Aorta (tissue), 5 donors: Measurements from ENCODE around the gene SRPRB. TPM values are rescaled to one million over a fixed set of nuclear protein-coding genes. Genes with fewer than 3 reads are reported as not detected.

Experiments used
- ATAC-seq: fragments of 200-7000 bp; cut with Tn5 transposase; one replicate; pipeline ENCODE4 v1.9.1; 2022; ENCODE audit warnings: moderate library complexity; ENCODE audit not compliant: low FRiP score
- DNase-seq, 2 donors: peaks; one replicate each; pipeline ENCODE4 v3.0.0-alpha.2; 2020
- H3K27ac ChIP-seq, 2 donors: one replicate each; pipeline ENCODE4 v1.5.1; 2013; ENCODE audit warnings: low read length in 2 of 2, mild to moderate bottlenecking in 2 of 2, moderate library complexity in 2 of 2, control low read depth in 1 of 2, inconsistent platforms in 1 of 2, low read depth in 1 of 2
- H3K27me3 ChIP-seq, 2 donors: one replicate each; pipeline ENCODE4 v1.6.1; 2013; ENCODE audit warnings: control low read depth in 1 of 2, low read length in 1 of 2, mild to moderate bottlenecking in 1 of 2, moderate library complexity in 1 of 2; ENCODE audit not compliant: insufficient read depth in 2 of 2, control insufficient read depth in 1 of 2
- H3K36me3 ChIP-seq, 2 donors: one replicate each; pipeline ENCODE4 v1.6.1; 2013; ENCODE audit warnings: control low read depth in 1 of 2, low read length in 1 of 2, mild to moderate bottlenecking in 1 of 2; ENCODE audit not compliant: insufficient read depth in 2 of 2, control insufficient read depth in 1 of 2
- H3K4me1 ChIP-seq, 2 donors: one replicate each; pipeline ENCODE4 v1.6.1; 2013; ENCODE audit warnings: low read length in 2 of 2, control low read depth in 1 of 2, mild to moderate bottlenecking in 1 of 2, moderate library complexity in 1 of 2; ENCODE audit not compliant: insufficient read depth in 2 of 2, control insufficient read depth in 1 of 2
- H3K4me3 ChIP-seq, 2 donors: one replicate each; pipeline ENCODE4 v1.5.1; 2013; ENCODE audit warnings: low read length in 2 of 2, control low read depth in 1 of 2, mild to moderate bottlenecking in 1 of 2
- H3K9me3 ChIP-seq: one replicate; pipeline ENCODE4 v1.6.1; 2013; ENCODE audit warnings: mild to moderate bottlenecking, low read length; ENCODE audit not compliant: control insufficient read depth
- WGBS, 2 donors: extraction: QIAGEN DNeasy Blood & Tissue Kit; methylation state at CpG; one replicate each; pipeline ENCODE4 v1.1.7; 2013; 5-methylcytosine and 5-hydroxymethylcytosine counted together
- intact Hi-C, 2 donors: fragments of 100-400 bp; cut with DNase I; formaldehyde crosslinking; loops; one replicate each; pipeline versions ENCODE4 v1.14.2 to v1.15.0; 2022
- polyA plus RNA-seq, 2 donors: library from polyadenylated mRNA; stranded (reverse); fragments of 200-250 nt; gene quantifications; one replicate each; pipeline ENCODE4 v1.2.3, GENCODE V29; 2013
- total RNA-seq, 2 donors: library from RNA; stranded (reverse); fragmentation: NEBNext Ultra II Directional; extraction: Animal tissue kit (Norgen Biotek cat#: 25700); gene quantifications; one replicate each; pipeline ENCODE4 v1.2.1, GENCODE V29; 2021
- donor health status: healthy with polysubstance abuse.
- donor health status: Bipolar disorder and iron deficiency.
- donor health status: DM: no; HTN: no; CAD: no.
- donor health status: DM: no; HTN: no; CAD: no.
- donor health status: DM: yes; HTN: yes; CAD: no.

The SRPRB gene
- total and polyA plus RNA-seq, 4 donors = 8.6 to 33.6 (median 25.5) TPM

- WGBS, 2 donors = 82 to 87% methylated on average over 4 of the region's 4 CpGs
These were observed 30.3 kb downstream of the SRPRB start for GRCh38 chr3:133835961-133836360.

GRCh38 chr3:133836497-133837158, 31.0 kb downstream of the SRPRB start:
- Histone ChIP-seq H3K27ac (no peak overlapping the region), H3K27me3 (no peaks in the 10 kb centered on the region), H3K4me1 (no peaks in the 10 kb centered on the region), H3K4me3 (no peak overlapping the region), H3K9me3 (no peaks in the 10 kb centered on the region), H3K36me3 (no peaks in the 10 kb centered on the region)
- ATAC-seq (no peak), DNase-seq (no peak)
- intact Hi-C loops = no loop called here
- WGBS, 2 donors = 89 to 93% methylated on average over 6 of the region's 6 CpGs

More at GRCh38 chr3:133835961-133836360, 30.3 kb downstream of the SRPRB start:
- Histone ChIP-seq H3K27me3 (no peaks in the 10 kb centered on the region), H3K36me3 (no peaks in the 10 kb centered on the region), H3K4me3 (no peak overlapping the region), H3K4me1 (no peaks in the 10 kb centered on the region), H3K27ac (no peak overlapping the region), H3K9me3 (no peaks in the 10 kb centered on the region)
- intact Hi-C loops = no loop called here
- DNase-seq = no peak
- ATAC-seq = no peak

GRCh38 chr3:133837487-133838295, 32.1 kb downstream of the SRPRB start:
- no peak overlapping the region for H3K27ac ChIP-seq
- no peaks in the 10 kb centered on the region for H3K4me1 ChIP-seq
- H3K9me3 ChIP-seq = no peaks in the 10 kb centered on the region
- no peak overlapping the region for H3K4me3 ChIP-seq
- no peaks in the 10 kb centered on the region for H3K27me3 ChIP-seq
- WGBS, 2 donors = 94% methylated on average over 22 of the region's 22 CpGs
- no peak for ATAC-seq
- intact Hi-C loops = no loop called here
- no peaks in the 10 kb centered on the region for H3K36me3 ChIP-seq
- no peak for DNase-seq

- no peak overlapping the region for H3K4me3 ChIP-seq
- no peak for DNase-seq
- ATAC-seq = no peak
- H3K36me3 ChIP-seq = no peaks in the 10 kb centered on the region
- 91 to 92% methylated on average over 4 of the region's 4 CpGs for WGBS, 2 donors
- H3K27me3 ChIP-seq = no peaks in the 10 kb centered on the region
- intact Hi-C loops = no loop called here
- H3K27ac ChIP-seq = no peak overlapping the region
- H3K4me1 ChIP-seq = no peaks in the 10 kb centered on the region
- no peaks in the 10 kb centered on the region for H3K9me3 ChIP-seq
These were observed 32.7 kb downstream of the SRPRB start for GRCh38 chr3:133838296-133838789.

- H3K9me3 ChIP-seq = no peaks in the 10 kb centered on the region
- intact Hi-C loops = no loop called here
- DNase-seq = no peak
- H3K27me3 ChIP-seq = no peaks in the 10 kb centered on the region
- no peak overlapping the region for H3K4me3 ChIP-seq
- WGBS, 2 donors = 93 to 94% methylated on average over 12 of the region's 12 CpGs
- H3K27ac ChIP-seq = no peak overlapping the region
- no peaks in the 10 kb centered on the region for H3K36me3 ChIP-seq
- H3K4me1 ChIP-seq = no peaks in the 10 kb centered on the region
- ATAC-seq = no peak
These were observed 33.5 kb downstream of the SRPRB start for GRCh38 chr3:133838916-133839800.

GRCh38 chr3:133840055-133840737, 34.6 kb downstream of the SRPRB start:
- DNase-seq (no peak), ATAC-seq (no peak)
- Histone ChIP-seq H3K27me3 (no peaks in the 10 kb centered on the region), H3K4me3 (no peak overlapping the region), H3K27ac (no peak overlapping the region), H3K36me3 (no peaks in the 10 kb centered on the region), H3K9me3 (no peaks in the 10 kb centered on the region), H3K4me1 (no peaks in the 10 kb centered on the region)
- intact Hi-C loops = no loop called here
- 96 to 98% methylated on average over 9 of the region's 9 CpGs for WGBS, 2 donors

- WGBS, 2 donors = 94% methylated on average over 6 of the region's 6 CpGs
- no peaks in the 10 kb centered on the region for H3K4me1 ChIP-seq
- no peaks in the 10 kb centered on the region for H3K9me3 ChIP-seq
- no peaks in the 10 kb centered on the region for H3K27me3 ChIP-seq
- no peak overlapping the region for H3K27ac ChIP-seq
- intact Hi-C loops = no loop called here
- no peak overlapping the region for H3K4me3 ChIP-seq
- ATAC-seq (no peak), DNase-seq (no peak)
- no peaks in the 10 kb centered on the region for H3K36me3 ChIP-seq
These were observed 35.2 kb downstream of the SRPRB start for GRCh38 chr3:133840767-133841166.

GRCh38 chr3:133841196-133841595, 35.6 kb downstream of the SRPRB start:
- no peaks in the 10 kb centered on the region for H3K9me3 ChIP-seq
- H3K36me3 ChIP-seq = no peaks in the 10 kb centered on the region
- WGBS, 2 donors = 96 to 97% methylated on average over 8 of the region's 8 CpGs
- no peak for ATAC-seq
- no peak overlapping the region for H3K4me3 ChIP-seq
- H3K27me3 ChIP-seq = no peaks in the 10 kb centered on the region
- DNase-seq = no peak
- intact Hi-C loops = no loop called here
- no peak overlapping the region for H3K27ac ChIP-seq
- H3K4me1 ChIP-seq = no peaks in the 10 kb centered on the region
